Liver (tissue), 9 donors: Measurements from ENCODE around the gene ZBTB17. TPM values are rescaled to one million over a fixed set of nuclear protein-coding genes. Genes with fewer than 3 reads are reported as not detected.
"Not testable (repeated sequence)": the region's sequence is repeated elsewhere in the genome, so short reads cannot be mapped to it uniquely, and the experiment has no call there.

Source experiments
- DNase-seq: peaks from one replicate; pipeline ENCODE4 v3.0.0-alpha.2; 2017; ENCODE audit warnings: low spot score
- H3K27ac ChIP-seq, 2 donors: one replicate each; pipeline ENCODE4 v1.7.0; 2013; ENCODE audit warnings: inconsistent platforms in 2 of 2, low read length in 2 of 2, control low read depth in 1 of 2, low read depth in 1 of 2, mild to moderate bottlenecking in 1 of 2
- H3K27me3 ChIP-seq, 4 donors: one replicate each; pipeline versions ENCODE4 v1.6.1 to v1.7.0; 2013; ENCODE audit warnings: low read length in 3 of 4, inconsistent platforms in 1 of 4, mild to moderate bottlenecking in 1 of 4, moderate library complexity in 1 of 4; ENCODE audit not compliant: control insufficient read depth in 4 of 4, insufficient read depth in 4 of 4
- H3K36me3 ChIP-seq, 4 donors: one replicate each; pipeline versions ENCODE4 v1.6.1 to v1.7.0; 2013; ENCODE audit warnings: low read length in 3 of 4, mild to moderate bottlenecking in 3 of 4, low read depth in 1 of 4, moderate library complexity in 1 of 4; ENCODE audit not compliant: control insufficient read depth in 4 of 4, insufficient read depth in 3 of 4
- H3K4me1 ChIP-seq, 4 donors: one replicate each; pipeline versions ENCODE4 v1.6.1 to v1.7.0; 2013; ENCODE audit warnings: low read length in 3 of 4, mild to moderate bottlenecking in 3 of 4, moderate library complexity in 1 of 4; ENCODE audit not compliant: control insufficient read depth in 4 of 4, insufficient read depth in 4 of 4
- H3K4me3 ChIP-seq, 3 donors: one replicate each; pipeline versions ENCODE4 v1.6.1 to v1.7.0; 2013; ENCODE audit warnings: low read length in 3 of 3, control low read depth in 1 of 3, low read depth in 1 of 3, mild to moderate bottlenecking in 1 of 3
- H3K9ac ChIP-seq, 2 donors: one replicate each; pipeline ENCODE4 v1.7.0; 2013; ENCODE audit warnings: low read length in 2 of 2, mild to moderate bottlenecking in 2 of 2, moderate library complexity in 2 of 2, control low read depth in 1 of 2, low read depth in 1 of 2
- H3K9me3 ChIP-seq, 4 donors: one replicate each; pipeline versions ENCODE4 v1.6.1 to v1.7.0; 2013; ENCODE audit warnings: low read length in 3 of 4; ENCODE audit not compliant: control insufficient read depth in 4 of 4
- EGR1 ChIP-seq, 2 donors: IDR thresholded peaks; 2 replicates each; pipeline ENCODE4 v1.6.1; 2016 to 2018; ENCODE audit warnings: antibody characterized with exemption in 2 of 2, low read depth in 2 of 2
- FOXA1 ChIP-seq: IDR thresholded peaks from 2 replicates; pipeline ENCODE4 v1.6.1; 2016; ENCODE audit warnings: antibody characterized with exemption
- FOXA2 ChIP-seq: IDR thresholded peaks from 2 replicates; pipeline ENCODE4 v1.6.1; 2016; ENCODE audit warnings: antibody characterized with exemption
- RAD21 ChIP-seq, 2 donors: IDR thresholded peaks; 2 replicates each; pipeline ENCODE4 v1.6.1; 2016; ENCODE audit warnings: antibody characterized with exemption in 2 of 2, mild to moderate bottlenecking in 2 of 2
- TAF1 ChIP-seq: conservative IDR thresholded peaks from 2 replicates; pipeline ENCODE4 v1.6.1; 2016; ENCODE audit warnings: antibody characterized with exemption, mild to moderate bottlenecking
- WGBS: extraction: QIAGEN DNeasy Blood & Tissue Kit; methylation state at CpG from one replicate; pipeline ENCODE4 v1.1.7; 2013; 5-methylcytosine and 5-hydroxymethylcytosine counted together
- polyA plus RNA-seq, 2 donors: library from polyadenylated mRNA; stranded (reverse) in 1 of 2; unstranded in 1 of 2; fragments of 200-250 nt in 1 of 2; fragments of >200 nt in 1 of 2; fragmentation: Nextera tagmentation in 1 of 2; extraction: Ambion mirVana in 1 of 2; gene quantifications; one replicate each; pipeline versions ENCODE4 v1.2.1 to v1.2.3, GENCODE V29; 2013 to 2015
- total RNA-seq, 2 donors: library from RNA; depleted of rRNA; stranded (reverse); fragments of >200 nt; gene quantifications; one replicate each; pipeline ENCODE4 v1.2.3, GENCODE V29; 2014
- TF ChIP-seq, protein P1 (sequence below): IDR thresholded peaks from 2 replicates; pipeline ENCODE4 v1.6.1; 2016; ENCODE audit warnings: antibody characterized with exemption
- TF ChIP-seq, protein P2 (sequence below): IDR thresholded peaks from 2 replicates; pipeline ENCODE4 v1.6.1; 2016; ENCODE audit warnings: antibody characterized with exemption
- TF ChIP-seq, protein P3 (sequence below): fragments of 150-350 bp; IDR thresholded peaks from 2 replicates; pipeline ENCODE4 v1.5.1; 2017; ENCODE audit warnings: improper control_type of control experiment, low read depth, low read length; ENCODE audit not compliant: missing input control
- donor health status: healthy.
- donor health status: healthy.
- donor health status: healthy.
- donor health status: healthy.
- donor health status: healthy.

The ZBTB17 gene
- total and polyA plus RNA-seq, 4 donors, result 8.9 to 15.1 (median 9.9) TPM

GRCh38 chr1:15915991-15916390 is 59.9 kb downstream of the ZBTB17 start:
- Histone ChIP-seq H3K27ac (no peak overlapping the region), H3K4me3 (no peak overlapping the region), H3K27me3 (no peaks in the 10 kb centered on the region), H3K4me1 (peaks cover 0 to 3% (median under 1%) of the 10 kb centered on the region in 4 donors), H3K9me3 (no peaks in the 10 kb centered on the region), H3K36me3 (peaks cover 12 to 49% (median 38%) of the 10 kb centered on the region in 4 donors), H3K9ac (no peak overlapping the region)
- no peak for TF ChIP-seq FOXA1
- TF ChIP-seq, protein P1, sequence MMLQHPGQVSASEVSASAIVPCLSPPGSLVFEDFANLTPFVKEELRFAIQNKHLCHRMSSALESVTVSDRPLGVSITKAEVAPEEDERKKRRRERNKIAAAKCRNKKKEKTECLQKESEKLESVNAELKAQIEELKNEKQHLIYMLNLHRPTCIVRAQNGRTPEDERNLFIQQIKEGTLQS, result no peak
- TF ChIP-seq, protein P2, sequence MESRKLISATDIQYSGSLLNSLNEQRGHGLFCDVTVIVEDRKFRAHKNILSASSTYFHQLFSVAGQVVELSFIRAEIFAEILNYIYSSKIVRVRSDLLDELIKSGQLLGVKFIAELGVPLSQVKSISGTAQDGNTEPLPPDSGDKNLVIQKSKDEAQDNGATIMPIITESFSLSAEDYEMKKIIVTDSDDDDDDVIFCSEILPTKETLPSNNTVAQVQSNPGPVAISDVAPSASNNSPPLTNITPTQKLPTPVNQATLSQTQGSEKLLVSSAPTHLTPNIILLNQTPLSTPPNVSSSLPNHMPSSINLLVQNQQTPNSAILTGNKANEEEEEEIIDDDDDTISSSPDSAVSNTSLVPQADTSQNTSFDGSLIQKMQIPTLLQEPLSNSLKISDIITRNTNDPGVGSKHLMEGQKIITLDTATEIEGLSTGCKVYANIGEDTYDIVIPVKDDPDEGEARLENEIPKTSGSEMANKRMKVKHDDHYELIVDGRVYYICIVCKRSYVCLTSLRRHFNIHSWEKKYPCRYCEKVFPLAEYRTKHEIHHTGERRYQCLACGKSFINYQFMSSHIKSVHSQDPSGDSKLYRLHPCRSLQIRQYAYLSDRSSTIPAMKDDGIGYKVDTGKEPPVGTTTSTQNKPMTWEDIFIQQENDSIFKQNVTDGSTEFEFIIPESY, result no peak
- no peak for TF ChIP-seq FOXA2
- TF ChIP-seq RAD21 (IDR thresholded peaks at IDR 0.05), result no peak
- TF ChIP-seq, protein P3, sequence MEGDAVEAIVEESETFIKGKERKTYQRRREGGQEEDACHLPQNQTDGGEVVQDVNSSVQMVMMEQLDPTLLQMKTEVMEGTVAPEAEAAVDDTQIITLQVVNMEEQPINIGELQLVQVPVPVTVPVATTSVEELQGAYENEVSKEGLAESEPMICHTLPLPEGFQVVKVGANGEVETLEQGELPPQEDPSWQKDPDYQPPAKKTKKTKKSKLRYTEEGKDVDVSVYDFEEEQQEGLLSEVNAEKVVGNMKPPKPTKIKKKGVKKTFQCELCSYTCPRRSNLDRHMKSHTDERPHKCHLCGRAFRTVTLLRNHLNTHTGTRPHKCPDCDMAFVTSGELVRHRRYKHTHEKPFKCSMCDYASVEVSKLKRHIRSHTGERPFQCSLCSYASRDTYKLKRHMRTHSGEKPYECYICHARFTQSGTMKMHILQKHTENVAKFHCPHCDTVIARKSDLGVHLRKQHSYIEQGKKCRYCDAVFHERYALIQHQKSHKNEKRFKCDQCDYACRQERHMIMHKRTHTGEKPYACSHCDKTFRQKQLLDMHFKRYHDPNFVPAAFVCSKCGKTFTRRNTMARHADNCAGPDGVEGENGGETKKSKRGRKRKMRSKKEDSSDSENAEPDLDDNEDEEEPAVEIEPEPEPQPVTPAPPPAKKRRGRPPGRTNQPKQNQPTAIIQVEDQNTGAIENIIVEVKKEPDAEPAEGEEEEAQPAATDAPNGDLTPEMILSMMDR, result no peak
- no peak for TF ChIP-seq TAF1
- 69% methylated on average over 4 of the region's 4 CpGs for WGBS
- DNase-seq, result no peak

DNA sequence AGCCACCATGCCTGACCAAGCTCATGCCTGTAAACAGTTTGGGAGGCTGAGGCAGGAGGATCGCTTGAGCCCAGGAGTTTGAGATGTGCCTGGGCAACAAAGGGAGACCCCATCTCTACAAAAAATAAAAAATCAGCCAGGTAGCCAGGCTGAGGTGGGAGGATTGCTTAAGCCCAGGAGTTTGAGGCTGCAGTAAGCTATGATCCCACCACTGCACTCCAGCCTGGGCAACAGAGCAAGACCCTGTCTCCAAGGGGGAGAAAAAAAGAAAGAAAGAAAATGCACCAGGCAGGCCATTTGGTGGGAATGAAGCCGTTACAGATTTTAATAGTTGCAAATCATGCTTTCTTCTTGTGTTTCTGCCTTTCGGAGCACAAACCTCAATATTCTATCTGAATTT is 62.3 kb downstream of the ZBTB17 start:
- not testable (repeated sequence) for H3K4me3 ChIP-seq, H3K27ac ChIP-seq, H3K9ac ChIP-seq, H3K4me1 ChIP-seq, H3K9me3 ChIP-seq, DNase-seq, H3K27me3 ChIP-seq
- H3K36me3 ChIP-seq, result peaks cover 9 to 40% (median 30%) of the 10 kb centered on the region in 4 donors
- WGBS, result 98% methylated on average over 3 of the region's 3 CpGs

GRCh38 chr1:15911927-15912326 is 64.0 kb downstream of the ZBTB17 start:
- Histone ChIP-seq H3K27ac (no peak overlapping the region), H3K27me3 (no peaks in the 10 kb centered on the region), H3K9ac (no peak overlapping the region), H3K9me3 (no peaks in the 10 kb centered on the region), H3K4me1 (peaks cover 0 to 3% (median under 1%) of the 10 kb centered on the region in 4 donors), H3K4me3 (no peak overlapping the region), H3K36me3 (peaks cover 10 to 39% (median 27%) of the 10 kb centered on the region in 4 donors)
- WGBS, result 81% methylated on average over 2 of the region's 2 CpGs
- TF ChIP-seq FOXA2, result no peak
- no peak for TF ChIP-seq TAF1
- TF ChIP-seq, protein P2, result no peak
- TF ChIP-seq RAD21 (IDR thresholded peaks at IDR 0.05), result no peak
- TF ChIP-seq EGR1 (IDR thresholded peaks at IDR 0.05; ENCODE audit: low read depth in 2 of 2), result no peak
- TF ChIP-seq, protein P1, result no peak
- DNase-seq, result no peak
